BLaER1 treated with 17β-estradiol and CSF1 and Interleukin-3, amounts not matched to agents 10 nM and 100 nM (cell line): ENCODE data around the gene CFAP73.

Experiments used
- H3K27ac ChIP-seq, 11 experiments: shearing (Covaris generic); formaldehyde crosslinking; 2 replicates each; pipeline ENCODE4 v1.8.1; 2022
- H3K27me3 ChIP-seq, 11 experiments: shearing (Covaris generic); formaldehyde crosslinking; 2 replicates each; pipeline ENCODE4 v1.8.1; 2022
- H3K36me3 ChIP-seq, 11 experiments: shearing (Covaris generic); formaldehyde crosslinking; 2 replicates each; pipeline ENCODE4 v1.8.1; 2022
- H3K4me1 ChIP-seq, 10 experiments: shearing (Covaris generic); formaldehyde crosslinking; 2 replicates each; pipeline ENCODE4 v1.8.1; 2022
- H3K4me2 ChIP-seq, 11 experiments: shearing (Covaris generic); formaldehyde crosslinking; 2 replicates each; pipeline ENCODE4 v1.8.1; 2022
- H3K4me3 ChIP-seq, 10 experiments: shearing (Covaris generic); formaldehyde crosslinking; 2 replicates each; pipeline ENCODE4 v1.8.1; 2022
- H3K9ac ChIP-seq, 11 experiments: shearing (Covaris generic); formaldehyde crosslinking; 2 replicates each; pipeline ENCODE4 v1.8.1; 2022
- H3K9me3 ChIP-seq, 11 experiments: shearing (Covaris generic); formaldehyde crosslinking; replicated peaks in 1 of 11; 2 replicates each; pipeline ENCODE4 v1.8.1; 2022
- H4K20me1 ChIP-seq, 11 experiments: shearing (Covaris generic); formaldehyde crosslinking; 2 replicates each; pipeline ENCODE4 v1.8.1; 2022
- Cebpa-rat ChIP-seq, 11 experiments: shearing (Covaris generic); IDR thresholded peaks; 2 replicates each; pipeline ENCODE4 v1.8.1; 2022

CFAP73 gene

GRCh38 chr12:113180333-113180732 lies 30.8 kb downstream of the CFAP73 start:
- no peaks in the 10 kb centered on the region for H3K27me3 ChIP-seq
- no peak overlapping the region for H3K27ac ChIP-seq
- peaks cover 0 to 83% (median 62%) of the 10 kb centered on the region in 11 experiments; a peak in 17 of 22 replicates for H4K20me1 ChIP-seq
- no peak for TF ChIP-seq Cebpa-rat (IDR thresholded peaks at IDR 0.05)
- peak overlapping the region in 1 of 11 experiments; percentile 3; a peak in 1 of 22 replicates for H3K9ac ChIP-seq
- no peak overlapping the region for H3K4me2 ChIP-seq
- H3K9me3 ChIP-seq: peaks cover 8 to 18% (median 13%) of the 10 kb centered on the region in 11 experiments; a peak in 18 of 22 replicates
- no peak overlapping the region for H3K4me3 ChIP-seq
- peaks cover 13 to 35% (median 22%) of the 10 kb centered on the region in 10 experiments for H3K4me1 ChIP-seq
- H3K36me3 ChIP-seq: peaks cover 59 to 83% (median 78%) of the 10 kb centered on the region in 11 experiments

- no peak overlapping the region for H3K4me3 ChIP-seq
- H3K36me3 ChIP-seq: peaks cover 48 to 73% (median 67%) of the 10 kb centered on the region in 11 experiments
- TF ChIP-seq Cebpa-rat (IDR thresholded peaks at IDR 0.05): no peak
- no peaks in the 10 kb centered on the region for H3K27me3 ChIP-seq
- peaks cover 5 to 15% (median 11%) of the 10 kb centered on the region in 11 experiments; a peak in 18 of 22 replicates for H3K9me3 ChIP-seq
- H3K4me2 ChIP-seq: no peak overlapping the region
- H3K9ac ChIP-seq: peak overlapping the region in 3 of 11 experiments; percentile 20 to 27 (median 24); a peak in 3 of 22 replicates
- peaks cover 0 to 88% (median 68%) of the 10 kb centered on the region in 11 experiments; a peak in 17 of 22 replicates for H4K20me1 ChIP-seq
- no peak overlapping the region for H3K27ac ChIP-seq
- peaks cover 23 to 48% (median 33%) of the 10 kb centered on the region in 10 experiments for H3K4me1 ChIP-seq
These were observed 32.5 kb downstream of the CFAP73 start for GRCh38 chr12:113181975-113182374.

GRCh38 chr12:113183030-113183589 lies 33.6 kb downstream of the CFAP73 start:
- 0 out of 20 replicates have a peak overlapping the region, but pooled peaks of 2 of the 10 experiments have one; percentile 93 to 97 for H3K4me3 ChIP-seq
- H4K20me1 ChIP-seq: peaks cover 0 to 88% (median 65%) of the 10 kb centered on the region in 11 experiments; a peak in 17 of 22 replicates
- peaks cover 0 to 4% (median 0%) of the 10 kb centered on the region in 11 experiments; a peak in 6 of 22 replicates for H3K9me3 ChIP-seq
- no peak for TF ChIP-seq Cebpa-rat (IDR thresholded peaks at IDR 0.05)
- peak overlapping the region; percentile 74 to 97 (median 93) for H3K4me2 ChIP-seq
- peaks cover 37 to 72% (median 61%) of the 10 kb centered on the region in 11 experiments for H3K36me3 ChIP-seq
- peaks cover 31 to 57% (median 44%) of the 10 kb centered on the region in 10 experiments for H3K4me1 ChIP-seq
- H3K27ac ChIP-seq: no peak overlapping the region
- peak overlapping the region in 8 of 11 experiments; percentile 98 to 100 (median 99); a peak in 8 of 22 replicates for H3K9ac ChIP-seq
- H3K27me3 ChIP-seq: no peaks in the 10 kb centered on the region

GRCh38 chr12:113184098-113184899 lies 34.8 kb downstream of the CFAP73 start:
- Histone ChIP-seq H3K27ac (peak overlapping the region; percentile 95 to 100 (median 99)), H3K9ac (peak overlapping the region; percentile 95 to 100 (median 99)), H3K36me3 (peaks cover 28 to 72% (median 57%) of the 10 kb centered on the region in 11 experiments), H3K9me3 (no peaks in the 10 kb centered on the region), H3K4me2 (peak overlapping the region; percentile 74 to 97 (median 93)), H3K4me3 (peak overlapping the region; percentile 77 to 97 (median 88)), H3K27me3 (no peaks in the 10 kb centered on the region), H3K4me1 (peaks cover 31 to 47% (median 36%) of the 10 kb centered on the region in 10 experiments), H4K20me1 (peaks cover 0 to 79% (median 58%) of the 10 kb centered on the region in 11 experiments; a peak in 17 of 22 replicates)
- no peak for TF ChIP-seq Cebpa-rat (IDR thresholded peaks at IDR 0.05)

GRCh38 chr12:113184900-113185179 lies 35.3 kb downstream of the CFAP73 start:
- Histone ChIP-seq H4K20me1 (peaks cover 0 to 76% (median 56%) of the 10 kb centered on the region in 11 experiments; a peak in 17 of 22 replicates), H3K36me3 (peaks cover 24 to 72% (median 57%) of the 10 kb centered on the region in 11 experiments), H3K4me3 (peak overlapping the region; percentile 77 to 97 (median 88)), H3K27ac (peak overlapping the region; percentile 95 to 100 (median 99)), H3K9ac (peak overlapping the region; percentile 95 to 100 (median 99)), H3K4me2 (peak overlapping the region; percentile 74 to 97 (median 93)), H3K27me3 (no peaks in the 10 kb centered on the region), H3K4me1 (peaks cover 31 to 47% (median 36%) of the 10 kb centered on the region in 10 experiments), H3K9me3 (no peaks in the 10 kb centered on the region)
- TF ChIP-seq Cebpa-rat (IDR thresholded peaks at IDR 0.05): no peak

- no peak for TF ChIP-seq Cebpa-rat (IDR thresholded peaks at IDR 0.05)
- peak within 1 kb of the TSS; percentile 77 to 97 (median 88) for H3K4me3 ChIP-seq
- H3K9me3 ChIP-seq: no peaks in the 10 kb centered on the region
- H3K27me3 ChIP-seq: no peaks in the 10 kb centered on the region
- H4K20me1 ChIP-seq: peaks cover 0 to 76% (median 50%) of the 10 kb centered on the region in 11 experiments; a peak in 17 of 22 replicates
- H3K36me3 ChIP-seq: peaks cover 24 to 72% (median 57%) of the 10 kb centered on the region in 11 experiments
- peak within 1 kb of the TSS; percentile 95 to 100 (median 99) for H3K27ac ChIP-seq
- H3K4me2 ChIP-seq: peak within 1 kb of the TSS; percentile 74 to 97 (median 93)
- H3K4me1 ChIP-seq: peaks cover 31 to 47% (median 36%) of the 10 kb centered on the region in 10 experiments
- H3K9ac ChIP-seq: peak within 1 kb of the TSS; percentile 95 to 100 (median 99)
These were observed 35.9 kb downstream of the CFAP73 start, which contains the start of the genes DDX54 and RITA1 for GRCh38 chr12:113185180-113186032. DDX54 (minus strand) TSS chr12:113185478; CDS start chr12:113185451, 27 bp downstream. RITA1 (plus strand) TSS chr12:113185721; CDS start chr12:113186747, 1,026 bp downstream.

- TF ChIP-seq Cebpa-rat (IDR thresholded peaks at IDR 0.05): no peak
- Histone ChIP-seq H3K27ac (peak overlapping the region; percentile 95 to 100 (median 99); a peak in 21 of 22 replicates), H3K4me2 (peak overlapping the region; percentile 74 to 97 (median 93)), H3K4me1 (peaks cover 31 to 47% (median 36%) of the 10 kb centered on the region in 10 experiments), H3K4me3 (peak overlapping the region; percentile 77 to 97 (median 88)), H3K9me3 (no peaks in the 10 kb centered on the region), H4K20me1 (peaks cover 0 to 76% (median 49%) of the 10 kb centered on the region in 11 experiments; a peak in 17 of 22 replicates), H3K36me3 (peaks cover 22 to 72% (median 57%) of the 10 kb centered on the region in 11 experiments), H3K9ac (peak overlapping the region; percentile 95 to 100 (median 99)), H3K27me3 (no peaks in the 10 kb centered on the region)
These were observed 36.5 kb downstream of the CFAP73 start for GRCh38 chr12:113186033-113186365.
